Upper lobe of left lung (tissue), 6 donors: ENCODE measurements around the gene IL1RN. TPM values are rescaled to one million over a fixed set of nuclear protein-coding genes. Genes with fewer than 3 reads are reported as not detected.

Source experiments
- ATAC-seq, 2 donors: fragments of 200-7000 bp; cut with Tn5 transposase; one replicate each; pipeline ENCODE4 v1.9.1; 2022; ENCODE audit warnings: mild to moderate bottlenecking in 2 of 2, moderate library complexity in 2 of 2; ENCODE audit not compliant: low FRiP score in 2 of 2
- DNase-seq, 2 donors: peaks; one replicate each; pipeline ENCODE4 v3.0.0-alpha.2; 2019 to 2020
- H3K27ac ChIP-seq, 4 donors: fragments of 200-600 bp; sonication (generic); one replicate each; pipeline ENCODE4 v1.5.1; 2016 to 2019
- H3K27me3 ChIP-seq, 4 donors: fragments of 200-600 bp; sonication (generic); one replicate each; pipeline ENCODE4 v1.5.1; 2017 to 2019
- H3K36me3 ChIP-seq, 4 donors: fragments of 200-600 bp; sonication (generic); one replicate each; pipeline ENCODE4 v1.5.1; 2016 to 2019
- H3K4me1 ChIP-seq, 4 donors: fragments of 200-600 bp; sonication (generic); one replicate each; pipeline ENCODE4 v1.5.1; 2018 to 2019
- H3K4me3 ChIP-seq, 4 donors: fragments of 200-600 bp; sonication (generic); one replicate each; pipeline ENCODE4 v1.5.1; 2017 to 2019; ENCODE audit warnings: mild to moderate bottlenecking in 2 of 4, moderate library complexity in 1 of 4
- H3K9me3 ChIP-seq, 4 donors: fragments of 200-600 bp; sonication (generic); one replicate each; pipeline ENCODE4 v1.5.1; 2018 to 2019
- EP300 ChIP-seq, 4 donors: sonication (generic); formaldehyde crosslinking; IDR thresholded peaks; one replicate each; pipeline ENCODE4 v1.5.1; 2017; ENCODE audit warnings: antibody characterized with exemption in 4 of 4, control low read depth in 2 of 4
- POLR2A ChIP-seq, 4 donors: fragments of 450-650 bp; IDR thresholded peaks; one replicate each; pipeline ENCODE4 v1.5.1; 2016 to 2017; ENCODE audit warnings: antibody characterized with exemption in 4 of 4, mild to moderate bottlenecking in 2 of 4
- WGBS, 2 donors: methylation state at CpG; one replicate each; pipeline ENCODE4 v1.1.5; 2017 to 2018; 5-methylcytosine and 5-hydroxymethylcytosine counted together
- small RNA-seq, 4 donors: library from RNA; depleted of rRNA; stranded (forward); fragments of <200 nt; gene quantifications; one replicate each; pipeline ENCODE3, GENCODE V24; 2016
- total RNA-seq, 6 donors: library from RNA; depleted of rRNA in 4 of 6; stranded (reverse); fragments of >200 nt in 4 of 6; gene quantifications; one replicate each; pipeline versions ENCODE4 v1.1.0 to v1.2.1, GENCODE V29; 2016 to 2021
- TF ChIP-seq, protein P1 (sequence below), 6 experiments: fragments of 450-650 bp in 4 of 6; fragments of 200-600 bp in 2 of 6; sonication (generic) in 2 of 6; IDR thresholded peaks; one replicate each; pipeline ENCODE4 v1.5.1; 2016 to 2019; ENCODE audit warnings: antibody characterized with exemption in 6 of 6
- donor health status: DM: no; HTN: no; CAD: no; lungs with moderate emphysema.
- donor health status: DM: no; HTN: yes; CAD: no; lungs with severe emphysema.

Gene IL1RN
- total RNA-seq, 6 donors from 2014 or later, result 2.0 to 40.6 (median 7.9) TPM

- WGBS, 2 donors, result 93 to 100% methylated on average over 5 to 15 of the region's 15 CpGs
- H3K27ac ChIP-seq, result peak overlapping the region in 2 of 4 donors; percentile 75 to 78
- no peak for TF ChIP-seq EP300 (IDR thresholded peaks at IDR 0.05)
- TF ChIP-seq, protein P1, sequence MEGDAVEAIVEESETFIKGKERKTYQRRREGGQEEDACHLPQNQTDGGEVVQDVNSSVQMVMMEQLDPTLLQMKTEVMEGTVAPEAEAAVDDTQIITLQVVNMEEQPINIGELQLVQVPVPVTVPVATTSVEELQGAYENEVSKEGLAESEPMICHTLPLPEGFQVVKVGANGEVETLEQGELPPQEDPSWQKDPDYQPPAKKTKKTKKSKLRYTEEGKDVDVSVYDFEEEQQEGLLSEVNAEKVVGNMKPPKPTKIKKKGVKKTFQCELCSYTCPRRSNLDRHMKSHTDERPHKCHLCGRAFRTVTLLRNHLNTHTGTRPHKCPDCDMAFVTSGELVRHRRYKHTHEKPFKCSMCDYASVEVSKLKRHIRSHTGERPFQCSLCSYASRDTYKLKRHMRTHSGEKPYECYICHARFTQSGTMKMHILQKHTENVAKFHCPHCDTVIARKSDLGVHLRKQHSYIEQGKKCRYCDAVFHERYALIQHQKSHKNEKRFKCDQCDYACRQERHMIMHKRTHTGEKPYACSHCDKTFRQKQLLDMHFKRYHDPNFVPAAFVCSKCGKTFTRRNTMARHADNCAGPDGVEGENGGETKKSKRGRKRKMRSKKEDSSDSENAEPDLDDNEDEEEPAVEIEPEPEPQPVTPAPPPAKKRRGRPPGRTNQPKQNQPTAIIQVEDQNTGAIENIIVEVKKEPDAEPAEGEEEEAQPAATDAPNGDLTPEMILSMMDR (IDR thresholded peaks at IDR 0.05), result no peak
- TF ChIP-seq POLR2A (IDR thresholded peaks at IDR 0.05), result no peak
- DNase-seq, result no peak
- H3K27me3 ChIP-seq, result no peaks in the 10 kb centered on the region
- no peak for ATAC-seq
- H3K9me3 ChIP-seq, result no peaks in the 10 kb centered on the region
- peaks cover 19 to 50% (median 43%) of the 10 kb centered on the region in 4 donors for H3K4me1 ChIP-seq
- no peak overlapping the region for H3K4me3 ChIP-seq
- H3K36me3 ChIP-seq, result peaks cover 0 to 2% (median 1%) of the 10 kb centered on the region in 4 donors
Observed at GRCh38 chr2:113182471-113183260, 55.3 kb downstream of the IL1RN start.

GRCh38 chr2:113183264-113183663, 55.9 kb downstream of the IL1RN start:
- peaks cover 19 to 47% (median 43%) of the 10 kb centered on the region in 4 donors for H3K4me1 ChIP-seq
- H3K36me3 ChIP-seq, result peaks cover 0 to 2% (median 1%) of the 10 kb centered on the region in 4 donors
- no peak overlapping the region for H3K4me3 ChIP-seq
- DNase-seq, result no peak
- no peaks in the 10 kb centered on the region for H3K27me3 ChIP-seq
- WGBS, 2 donors, result 92 to 93% methylated on average over 5 to 8 of the region's 8 CpGs
- H3K9me3 ChIP-seq, result no peaks in the 10 kb centered on the region
- no peak for TF ChIP-seq POLR2A (IDR thresholded peaks at IDR 0.05)
- H3K27ac ChIP-seq, result no peak overlapping the region
- ATAC-seq, result no peak

Small RNA genes lying within 50 kb of the gene (small RNA-seq; reads per million reads assigned to genes)
- gene RNU6-1180P, result 0 reads per million in 4 donors

Other genes starting within 250 kb of the IL1RN start
- gene IL37, start 216.4 kb upstream of the IL1RN start, total RNA-seq, result under 1 TPM in 1 of 6 donors, not detected in 5; 0.37 TPM
- gene IL36G, start 149.6 kb upstream of the IL1RN start, total RNA-seq, result not detected
- gene IL36A, start 122.1 kb upstream of the IL1RN start, total RNA-seq, result not detected
- not detected for gene IL36B, start 74.7 kb upstream of the IL1RN start, total RNA-seq
- gene IL36RN, start 68.4 kb upstream of the IL1RN start, total RNA-seq, result not detected
- gene IL1F10, start 59.6 kb upstream of the IL1RN start, total RNA-seq, result not detected
- gene PSD4, start 46.4 kb downstream of the IL1RN start, total RNA-seq, result 100 to 1,000 TPM in 1 of 6 donors, 10 to 100 TPM in 5; 44.0 to 101 (median 60.4) TPM
- 1 to 10 TPM; 1.5 to 3.6 (median 2.0) TPM for gene PAX8, start 151.3 kb downstream of the IL1RN start, total RNA-seq